Measurements from ENCODE around the gene ADAMTS15.

Gene ADAMTS15

GRCh38 chr11:130448416-130449309 is at the start of gene ADAMTS15:
ADAMTS15 (plus strand) TSS chr11:130448645; CDS start chr11:130448974, 329 bp downstream.
- peak; percentile 48 for DNase-seq

GRCh38 chr11:130399196-130399595 is 49.2 kb upstream of the ADAMTS15 start:
- no peak for DNase-seq

GRCh38 chr11:130400781-130401483 is 47.5 kb upstream of the ADAMTS15 start:
- DNase-seq = no peak

- DNase-seq = no peak
These were observed 45.9 kb upstream of the ADAMTS15 start for GRCh38 chr11:130402570-130402969.

GRCh38 chr11:130403271-130403804 is 45.1 kb upstream of the ADAMTS15 start:
- DNase-seq = no peak

GRCh38 chr11:130403967-130404366 is 44.5 kb upstream of the ADAMTS15 start:
- DNase-seq = no peak

GRCh38 chr11:130404727-130405126 is 43.7 kb upstream of the ADAMTS15 start:
- no peak for DNase-seq

- no peak for DNase-seq
These were observed 43.0 kb upstream of the ADAMTS15 start for GRCh38 chr11:130405428-130405827.

- no peak for DNase-seq
These were observed 40.5 kb upstream of the ADAMTS15 start for GRCh38 chr11:130407978-130408377.

- DNase-seq = no peak
These were observed 40.0 kb upstream of the ADAMTS15 start for GRCh38 chr11:130408401-130408890.

GRCh38 chr11:130408901-130409300 is 39.5 kb upstream of the ADAMTS15 start:
- DNase-seq = no peak

GRCh38 chr11:130409594-130410388 is 38.7 kb upstream of the ADAMTS15 start:
- no peak for DNase-seq

GRCh38 chr11:130411223-130411622 is 37.2 kb upstream of the ADAMTS15 start:
- DNase-seq = no peak

GRCh38 chr11:130413405-130414106 is 34.9 kb upstream of the ADAMTS15 start:
- DNase-seq = no peak

GRCh38 chr11:130414107-130415080 is 34.1 kb upstream of the ADAMTS15 start:
- no peak for DNase-seq

- DNase-seq = no peak
These were observed 32.5 kb upstream of the ADAMTS15 start for GRCh38 chr11:130415731-130416529.

GRCh38 chr11:130416530-130416882 is 31.9 kb upstream of the ADAMTS15 start:
- no peak for DNase-seq

- DNase-seq = no peak
These were observed 31.5 kb upstream of the ADAMTS15 start for GRCh38 chr11:130416906-130417305.

- no peak for DNase-seq
These were observed 30.2 kb upstream of the ADAMTS15 start for GRCh38 chr11:130418210-130418609.

- no peak for DNase-seq
These were observed 29.7 kb upstream of the ADAMTS15 start for GRCh38 chr11:130418756-130419155.
